ENCODE results near the gene NUB1. TPM values are rescaled to one million over a fixed set of nuclear protein-coding genes. Genes with fewer than 3 reads are reported as not detected.

NUB1 gene
- total and polyA plus RNA-seq, 4 donors, result 33.2 to 62.2 (median 50.5) TPM

- Histone ChIP-seq H3K9me3 (ENCODE audit: control insufficient read depth, insufficient read depth, low read length) (no peaks in the 10 kb centered on the region), H3K27me3 (ENCODE audit: control insufficient read depth, insufficient read depth, low read length) (peaks cover 2% of the 10 kb centered on the region), H3K36me3 (ENCODE audit: control insufficient read depth, insufficient read depth, low read length) (peaks cover 36% of the 10 kb centered on the region), H3K4me3 (ENCODE audit: low read depth, low read length) (no peak overlapping the region), H3K4me1 (ENCODE audit: control insufficient read depth, insufficient read depth, low read length) (peaks cover 2% of the 10 kb centered on the region), H3K27ac (ENCODE audit: low read depth, low read length) (no peak overlapping the region)
- DNase-seq (ENCODE audit: low read depth in 4 of 6, low spot score in 6 of 6), result no peak
- 87% methylated on average over 17 of the region's 19 CpGs for WGBS (ENCODE audit: insufficient coverage)
These were observed 57.1 kb downstream of the NUB1 start for GRCh38 chr7:151398446-151399304.

- H3K36me3 ChIP-seq (ENCODE audit: control insufficient read depth, insufficient read depth, low read length), result peaks cover 33% of the 10 kb centered on the region
- H3K27me3 ChIP-seq (ENCODE audit: control insufficient read depth, insufficient read depth, low read length), result peaks cover 2% of the 10 kb centered on the region
- no peak for DNase-seq (ENCODE audit: low read depth in 4 of 6, low spot score in 6 of 6)
- WGBS (ENCODE audit: insufficient coverage), result 89% methylated on average over 6 of the region's 7 CpGs
- H3K9me3 ChIP-seq (ENCODE audit: control insufficient read depth, insufficient read depth, low read length), result no peaks in the 10 kb centered on the region
- no peak overlapping the region for H3K4me3 ChIP-seq (ENCODE audit: low read depth, low read length)
- no peak overlapping the region for H3K27ac ChIP-seq (ENCODE audit: low read depth, low read length)
- peaks cover 7% of the 10 kb centered on the region for H3K4me1 ChIP-seq (ENCODE audit: control insufficient read depth, insufficient read depth, low read length)
These were observed 57.6 kb downstream of the NUB1 start for GRCh38 chr7:151399305-151399601.

- Histone ChIP-seq H3K27ac (ENCODE audit: low read depth, low read length) (no peak overlapping the region), H3K4me1 (ENCODE audit: control insufficient read depth, insufficient read depth, low read length) (peaks cover 13% of the 10 kb centered on the region), H3K4me3 (ENCODE audit: low read depth, low read length) (no peak overlapping the region), H3K27me3 (ENCODE audit: control insufficient read depth, insufficient read depth, low read length) (peaks cover 2% of the 10 kb centered on the region), H3K9me3 (ENCODE audit: control insufficient read depth, insufficient read depth, low read length) (no peaks in the 10 kb centered on the region), H3K36me3 (ENCODE audit: control insufficient read depth, insufficient read depth, low read length) (peaks cover 29% of the 10 kb centered on the region)
- 84% methylated on average over 14 of the region's 14 CpGs for whole genome bisulfite sequencing (ENCODE audit: insufficient coverage)
- no peak for DNase-seq (ENCODE audit: low read depth in 4 of 6, low spot score in 6 of 6)
These were observed 58.3 kb downstream of the NUB1 start for GRCh38 chr7:151399906-151400305.

- H3K4me1 ChIP-seq (ENCODE audit: control insufficient read depth, insufficient read depth, low read length), result peaks cover 22% of the 10 kb centered on the region
- H3K27ac ChIP-seq (ENCODE audit: low read depth, low read length), result no peak overlapping the region
- peak in 1 of 6 donors; percentile 16 for DNase-seq (ENCODE audit: low read depth in 4 of 6, low spot score in 6 of 6)
These were observed 59.2 kb downstream of the NUB1 start for GRCh38 chr7:151400626-151401315.

GRCh38 chr7:151402029-151402835, 60.6 kb downstream of the NUB1 start:
- H3K36me3 ChIP-seq (ENCODE audit: control insufficient read depth, insufficient read depth, low read length), result peaks cover 15% of the 10 kb centered on the region
- no peak for DNase-seq (ENCODE audit: low read depth in 4 of 6, low spot score in 6 of 6)
- H3K4me1 ChIP-seq (ENCODE audit: control insufficient read depth, insufficient read depth, low read length), result peaks cover 25% of the 10 kb centered on the region
- no peak overlapping the region for H3K4me3 ChIP-seq (ENCODE audit: low read depth, low read length)
- H3K9me3 ChIP-seq (ENCODE audit: control insufficient read depth, insufficient read depth, low read length), result no peaks in the 10 kb centered on the region
- H3K27ac ChIP-seq (ENCODE audit: low read depth, low read length), result no peak overlapping the region
- 89% methylated on average over 16 of the region's 16 CpGs for WGBS (ENCODE audit: insufficient coverage)
- H3K27me3 ChIP-seq (ENCODE audit: control insufficient read depth, insufficient read depth, low read length), result peaks cover 2% of the 10 kb centered on the region

More at GRCh38 chr7:151400626-151401315, 59.2 kb downstream of the NUB1 start:
- 51% methylated on average over 12 of the region's 14 CpGs for WGBS (ENCODE audit: insufficient coverage)
- Histone ChIP-seq H3K9me3 (ENCODE audit: control insufficient read depth, insufficient read depth, low read length) (no peaks in the 10 kb centered on the region), H3K36me3 (ENCODE audit: control insufficient read depth, insufficient read depth, low read length) (peaks cover 24% of the 10 kb centered on the region), H3K4me3 (ENCODE audit: low read depth, low read length) (no peak overlapping the region), H3K27me3 (ENCODE audit: control insufficient read depth, insufficient read depth, low read length) (peaks cover 2% of the 10 kb centered on the region)

GRCh38 chr7:151403764-151404163, 62.2 kb downstream of the NUB1 start:
- no peaks in the 10 kb centered on the region for H3K9me3 ChIP-seq (ENCODE audit: control insufficient read depth, insufficient read depth, low read length)
- H3K36me3 ChIP-seq (ENCODE audit: control insufficient read depth, insufficient read depth, low read length), result peaks cover 8% of the 10 kb centered on the region
- peaks cover 5% of the 10 kb centered on the region for H3K27me3 ChIP-seq (ENCODE audit: control insufficient read depth, insufficient read depth, low read length)
- H3K4me3 ChIP-seq (ENCODE audit: low read depth, low read length), result no peak overlapping the region
- DNase-seq (ENCODE audit: low read depth in 4 of 6, low spot score in 6 of 6), result no peak
- peaks cover 32% of the 10 kb centered on the region for H3K4me1 ChIP-seq (ENCODE audit: control insufficient read depth, insufficient read depth, low read length)
- H3K27ac ChIP-seq (ENCODE audit: low read depth, low read length), result peak overlapping the region; percentile 75
- WGBS (ENCODE audit: insufficient coverage), result 79% methylated on average over 9 of the region's 9 CpGs

- peak in 2 of 6 donors; percentile 18 to 54 for DNase-seq (ENCODE audit: low read depth in 4 of 6, low spot score in 6 of 6)
- Histone ChIP-seq H3K4me3 (ENCODE audit: low read depth, low read length) (no peak overlapping the region), H3K4me1 (ENCODE audit: control insufficient read depth, insufficient read depth, low read length) (peaks cover 37% of the 10 kb centered on the region), H3K27me3 (ENCODE audit: control insufficient read depth, insufficient read depth, low read length) (peaks cover 9% of the 10 kb centered on the region), H3K36me3 (ENCODE audit: control insufficient read depth, insufficient read depth, low read length) (peaks cover 3% of the 10 kb centered on the region), H3K27ac (ENCODE audit: low read depth, low read length) (peak overlapping the region; percentile 75), H3K9me3 (ENCODE audit: control insufficient read depth, insufficient read depth, low read length) (no peaks in the 10 kb centered on the region)
- 69% methylated on average over 15 of the region's 18 CpGs for WGBS (ENCODE audit: insufficient coverage)
These were observed 62.8 kb downstream of the NUB1 start for GRCh38 chr7:151404216-151405011.

- 66% methylated on average over 8 of the region's 9 CpGs for WGBS (ENCODE audit: insufficient coverage)
- no peak for DNase-seq (ENCODE audit: low read depth in 4 of 6, low spot score in 6 of 6)
- H3K27ac ChIP-seq (ENCODE audit: low read depth, low read length), result peak overlapping the region; percentile 75
These were observed 63.4 kb downstream of the NUB1 start for GRCh38 chr7:151405056-151405455.

GRCh38 chr7:151405588-151405987, 64.0 kb downstream of the NUB1 start:
- peaks cover 16% of the 10 kb centered on the region for H3K27me3 ChIP-seq (ENCODE audit: control insufficient read depth, insufficient read depth, low read length)
- peak overlapping the region; percentile 75 for H3K27ac ChIP-seq (ENCODE audit: low read depth, low read length)
- peaks cover 3% of the 10 kb centered on the region for H3K36me3 ChIP-seq (ENCODE audit: control insufficient read depth, insufficient read depth, low read length)
- whole genome bisulfite sequencing (ENCODE audit: insufficient coverage), result 87% methylated on average over 10 of the region's 10 CpGs
- H3K9me3 ChIP-seq (ENCODE audit: control insufficient read depth, insufficient read depth, low read length), result no peaks in the 10 kb centered on the region
- H3K4me3 ChIP-seq (ENCODE audit: low read depth, low read length), result no peak overlapping the region
- no peak for DNase-seq (ENCODE audit: low read depth in 4 of 6, low spot score in 6 of 6)
- peaks cover 47% of the 10 kb centered on the region for H3K4me1 ChIP-seq (ENCODE audit: control insufficient read depth, insufficient read depth, low read length)

More at GRCh38 chr7:151405056-151405455, 63.4 kb downstream of the NUB1 start:
- Histone ChIP-seq H3K4me1 (ENCODE audit: control insufficient read depth, insufficient read depth, low read length) (peaks cover 41% of the 10 kb centered on the region), H3K27me3 (ENCODE audit: control insufficient read depth, insufficient read depth, low read length) (peaks cover 12% of the 10 kb centered on the region), H3K9me3 (ENCODE audit: control insufficient read depth, insufficient read depth, low read length) (no peaks in the 10 kb centered on the region), H3K4me3 (ENCODE audit: low read depth, low read length) (no peak overlapping the region), H3K36me3 (ENCODE audit: control insufficient read depth, insufficient read depth, low read length) (peaks cover 3% of the 10 kb centered on the region)
